ENCODE measurements around the gene SLC7A1. TPM values are rescaled to one million over a fixed set of nuclear protein-coding genes. Genes with fewer than 3 reads are reported as not detected.

Gene SLC7A1
- total and polyA plus RNA-seq, 2 donors (not counting 3 experiments of a cell fraction or from before 2014, with no cell fraction given), result 21.0 to 79.3 TPM

DNA sequence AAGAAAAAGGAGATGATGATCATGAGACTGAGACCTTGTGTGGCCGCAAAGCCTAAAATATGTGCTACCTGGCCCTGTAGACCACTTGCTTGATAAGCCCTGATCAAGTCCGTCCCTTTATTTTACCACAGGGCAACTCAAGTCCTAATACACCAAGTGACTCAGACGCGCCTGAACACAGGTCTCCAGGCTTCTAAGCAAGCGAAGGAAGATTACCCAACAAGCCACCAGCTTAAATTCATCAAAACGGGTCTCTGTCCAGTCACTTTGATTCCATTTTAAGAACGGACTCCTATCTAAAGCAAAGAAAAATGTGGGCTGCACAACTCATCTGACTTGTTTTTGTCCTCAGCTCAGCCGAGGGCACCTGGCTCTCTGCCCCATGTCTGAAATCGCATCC lies 26.8 kb downstream of the SLC7A1 start:
- TF ChIP-seq MYC (IDR thresholded peaks at IDR 0.05; ENCODE audit: low read depth, low read length), result no peak
- no peak for TF ChIP-seq EZH2 (IDR thresholded peaks at IDR 0.05; ENCODE audit: borderline replicate concordance, low read depth, low read length, severe bottlenecking)
- no peak for TF ChIP-seq GATA2 (IDR thresholded peaks at IDR 0.05; ENCODE audit: insufficient read depth, insufficient read length, low read depth, low read length)
- TF ChIP-seq POLR2A (IDR thresholded peaks at IDR 0.05; ENCODE audit: low read depth, low read length), result no peak
- TF ChIP-seq, protein P1, sequence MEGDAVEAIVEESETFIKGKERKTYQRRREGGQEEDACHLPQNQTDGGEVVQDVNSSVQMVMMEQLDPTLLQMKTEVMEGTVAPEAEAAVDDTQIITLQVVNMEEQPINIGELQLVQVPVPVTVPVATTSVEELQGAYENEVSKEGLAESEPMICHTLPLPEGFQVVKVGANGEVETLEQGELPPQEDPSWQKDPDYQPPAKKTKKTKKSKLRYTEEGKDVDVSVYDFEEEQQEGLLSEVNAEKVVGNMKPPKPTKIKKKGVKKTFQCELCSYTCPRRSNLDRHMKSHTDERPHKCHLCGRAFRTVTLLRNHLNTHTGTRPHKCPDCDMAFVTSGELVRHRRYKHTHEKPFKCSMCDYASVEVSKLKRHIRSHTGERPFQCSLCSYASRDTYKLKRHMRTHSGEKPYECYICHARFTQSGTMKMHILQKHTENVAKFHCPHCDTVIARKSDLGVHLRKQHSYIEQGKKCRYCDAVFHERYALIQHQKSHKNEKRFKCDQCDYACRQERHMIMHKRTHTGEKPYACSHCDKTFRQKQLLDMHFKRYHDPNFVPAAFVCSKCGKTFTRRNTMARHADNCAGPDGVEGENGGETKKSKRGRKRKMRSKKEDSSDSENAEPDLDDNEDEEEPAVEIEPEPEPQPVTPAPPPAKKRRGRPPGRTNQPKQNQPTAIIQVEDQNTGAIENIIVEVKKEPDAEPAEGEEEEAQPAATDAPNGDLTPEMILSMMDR (IDR thresholded peaks at IDR 0.05; ENCODE audit: extremely low read depth in 1 of 2, insufficient read depth in 1 of 2, low read depth in 1 of 2, low read length in 2 of 2), result no peak
- no peak for TF ChIP-seq JUN (IDR thresholded peaks at IDR 0.05; ENCODE audit: borderline replicate concordance, insufficient read depth, insufficient read length, low read depth)
- TF ChIP-seq POLR2AphosphoS5 (IDR thresholded peaks at IDR 0.05; ENCODE audit: insufficient read depth, low read depth, low read length), result no peak
- no peak for TF ChIP-seq FOS (IDR thresholded peaks at IDR 0.05; ENCODE audit: borderline replicate concordance, insufficient read depth, low read length)
- TF ChIP-seq, protein P2, sequence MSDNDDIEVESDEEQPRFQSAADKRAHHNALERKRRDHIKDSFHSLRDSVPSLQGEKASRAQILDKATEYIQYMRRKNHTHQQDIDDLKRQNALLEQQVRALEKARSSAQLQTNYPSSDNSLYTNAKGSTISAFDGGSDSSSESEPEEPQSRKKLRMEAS (IDR thresholded peaks at IDR 0.05; ENCODE audit: insufficient read depth, insufficient read length), result no peak
- dilution Hi-C loops (cut with MboI; ENCODE audit: extremely low pct_ligation_motif_present, low sequenced_read_pairs), result no loop called here
- Histone ChIP-seq H3K27me3 (ENCODE audit: control insufficient read depth in 2 of 2, insufficient read depth in 2 of 2, low read length in 2 of 2) (no peaks in the 10 kb centered on the region), H4K20me1 (replicated peaks; ENCODE audit: control insufficient read depth, extremely low read depth, insufficient read depth, low read length) (no peaks in the 10 kb centered on the region), H3K9ac (replicated peaks; ENCODE audit: extremely low read depth, insufficient read depth, low read length) (no peak overlapping the region), H3K79me2 (ENCODE audit: control insufficient read depth, insufficient read depth, low read length) (peaks cover 96% of the 10 kb centered on the region), H3K36me3 (ENCODE audit: control insufficient read depth in 2 of 2, extremely low read depth in 1 of 2, insufficient read depth in 2 of 2, low read length in 2 of 2) (no peaks in the 10 kb centered on the region), H3K4me3 (replicated peaks in 1 of 3; ENCODE audit: insufficient read depth in 1 of 3, low read depth in 1 of 3, low read length in 3 of 3) (no peak overlapping the region), H3K9me1 (replicated peaks; ENCODE audit: control insufficient read depth, extremely low read depth, insufficient read depth, low read length) (no peaks in the 10 kb centered on the region), H2AFZ (ENCODE audit: low read depth, low read length) (no peak overlapping the region), H3K4me2 (ENCODE audit: insufficient read depth, low read length) (no peak overlapping the region), H3K4me1 (ENCODE audit: control insufficient read depth, extremely low read depth, insufficient read depth, low read length) (peaks cover 40% of the 10 kb centered on the region), H3K9me3 (replicated peaks; ENCODE audit: control insufficient read depth, insufficient read depth, low read length) (no peaks in the 10 kb centered on the region), H3K27ac (ENCODE audit: insufficient read depth, low read depth, low read length) (no peak overlapping the region)
- POLR2A ChIA-PET, result no interaction called here
- BruUV-seq (replicated peaks), result no TSS peak
- peak; percentile 41 for DNase-seq (ENCODE audit: low read depth, low spot score)
- FAIRE-seq, result no peak
- CTCF ChIA-PET, result interaction anchor here (1.7 to 2.3 kb wide), 2 partner anchors 9 to 61 kb away, joined by 6 read pairs; no protein-coding TSS in a partner anchor
- intact Hi-C loops (cut with micrococcal nuclease), result no loop called here

Measured in endothelial cell of umbilical vein (primary cell).